Erythroblast (primary cell): ENCODE measurements around the gene HCRTR2.

Source experiments
- GATA1 ChIP-seq: IDR thresholded peaks from 2 replicates; pipeline ENCODE4 v1.6.1; 2011; ENCODE audit warnings: low read depth, mild to moderate bottlenecking, control low read depth, low read length, moderate library complexity
- POLR2A ChIP-seq: IDR thresholded peaks from 2 replicates; pipeline ENCODE4 v1.6.1; 2011; ENCODE audit warnings: mild to moderate bottlenecking, low read length

- no peak for TF ChIP-seq POLR2A
- TF ChIP-seq GATA1 = no peak
Measured at GRCh38 chr6:55208478-55209458, 34.5 kb downstream of the HCRTR2 start.
